SK-N-SH treated with all-trans-retinoic acid at 6 μM for 48 hours (cell line): ENCODE measurements around the gene ADAMTS13.

Experiments used
- ARNTL ChIP-seq: fragments of 450-650 bp; formaldehyde crosslinking; IDR thresholded peaks from 2 replicates; pipeline ENCODE4 v1.5.0; 2020; ENCODE audit warnings: low read depth, mild to moderate bottlenecking, moderate library complexity, borderline replicate concordance
- CREB5 ChIP-seq: fragments of 250-450 bp; sonication (Bioruptor Pico); IDR thresholded peaks from 2 replicates; pipeline ENCODE4 v1.5.1; 2020; ENCODE audit warnings: low read depth, mild to moderate bottlenecking, moderate library complexity
- CSRNP3 ChIP-seq: fragments of 250-450 bp; sonication (Bioruptor Pico); IDR thresholded peaks from 2 replicates; pipeline ENCODE4 v1.5.1; 2021; ENCODE audit warnings: mild to moderate bottlenecking, moderate library complexity
- ESRRG ChIP-seq: fragments of 250-450 bp; sonication (Bioruptor Pico); IDR thresholded peaks from 2 replicates; pipeline ENCODE4 v1.6.1; 2021; ENCODE audit warnings: mild to moderate bottlenecking
- PATZ1 ChIP-seq: fragments of 250-450 bp; sonication (Bioruptor Pico); IDR thresholded peaks from 2 replicates; pipeline ENCODE4 v1.8.0; 2020; ENCODE audit warnings: mild to moderate bottlenecking, moderate library complexity, borderline replicate concordance
- RARB ChIP-seq: fragments of 250-450 bp; sonication (Bioruptor Pico); IDR thresholded peaks from 2 replicates; pipeline ENCODE4 v1.8.0; 2021; ENCODE audit warnings: mild to moderate bottlenecking, moderate library complexity
- TOX ChIP-seq: fragments of 250-450 bp; sonication (Bioruptor Pico); IDR thresholded peaks from 2 replicates; pipeline ENCODE4 v1.8.0; 2021; ENCODE audit warnings: mild to moderate bottlenecking, moderate library complexity, borderline replicate concordance
- ZFP3 ChIP-seq: fragments of 250-450 bp; sonication (Bioruptor Pico); IDR thresholded peaks from 2 replicates; pipeline ENCODE4 v1.5.0; 2020; ENCODE audit warnings: mild to moderate bottlenecking, moderate library complexity
- ZNF565 ChIP-seq: fragments of 450-650 bp; formaldehyde crosslinking; conservative IDR thresholded peaks from 2 replicates; pipeline ENCODE4 v1.5.0; 2020; ENCODE audit warnings: low read depth, mild to moderate bottlenecking, moderate library complexity

GRCh38 chr9:133404454-133405002 is 17.6 kb upstream of the ADAMTS13 start:
- no peak for TF ChIP-seq TOX
- TF ChIP-seq CREB5 (CRISPR knock-in tag): no peak
- TF ChIP-seq CSRNP3 (CRISPR knock-in tag): no peak
- no peak for TF ChIP-seq ESRRG (CRISPR knock-in tag)
- no peak for TF ChIP-seq ARNTL (CRISPR knock-in tag)
- no peak for TF ChIP-seq PATZ1 (CRISPR knock-in tag)
- TF ChIP-seq ZNF565: no peak
- TF ChIP-seq ZFP3: no peak
- no peak for TF ChIP-seq RARB (CRISPR knock-in tag)
